ENCODE data around the gene CCSAP. TPM values are rescaled to one million over a fixed set of nuclear protein-coding genes. Genes with fewer than 3 reads are reported as not detected.

The CCSAP gene
- total and polyA plus RNA-seq, 2 of the 4 experiments (the other 2 are of a cell fraction), result 2.3 to 3.8 TPM

DNA sequence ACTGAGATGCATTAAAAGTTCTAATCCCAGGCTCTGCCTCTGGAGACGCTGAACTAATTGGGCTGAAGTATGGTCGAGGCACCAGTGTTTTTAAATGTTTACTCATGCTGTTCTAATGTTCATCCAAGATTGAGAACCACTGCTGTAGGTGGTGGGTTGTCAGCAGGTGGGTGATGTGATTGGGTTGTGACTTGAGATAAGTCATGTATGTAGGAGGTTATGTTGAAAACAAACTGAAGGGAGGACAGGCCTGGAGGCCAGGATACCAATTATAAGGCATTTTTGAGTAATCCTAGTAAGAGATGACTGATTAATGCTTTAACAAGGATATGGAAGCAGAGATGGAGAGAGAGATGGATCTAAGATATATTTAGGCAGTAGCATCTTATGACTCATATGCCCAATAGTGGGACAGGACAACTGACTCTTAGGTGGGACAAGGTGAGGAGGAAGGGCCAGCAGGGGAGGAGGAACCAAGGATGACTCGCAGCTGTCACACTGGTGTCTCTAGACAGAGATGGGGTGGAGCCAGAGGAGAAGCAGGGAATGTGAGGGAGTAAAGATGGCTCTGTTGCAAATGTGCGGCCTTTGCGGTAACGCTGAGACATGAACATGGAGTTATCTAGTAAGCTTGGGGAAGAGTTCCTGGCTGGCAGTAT, 42.6 kb downstream of the CCSAP start:
- dilution Hi-C loops (cut with HindIII; ENCODE audit: low sequenced_read_pairs, unreplicated experiment), result no loop called here
- no peak overlapping the region for H3K27ac ChIP-seq (ENCODE audit: insufficient read depth, low read length)
- ATAC-seq (ENCODE audit: low read depth), result no peak
- H2AK5ac ChIP-seq (ENCODE audit: low read depth, low read length), result no peak overlapping the region
- intact Hi-C loops (cut with micrococcal nuclease), result no loop called here
- no peak overlapping the region for H2BK15ac ChIP-seq (ENCODE audit: low read depth, low read length)
- peak overlapping the region in 1 of 2 experiments; percentile 12; a peak in 1 of 4 replicates for H4K8ac ChIP-seq (ENCODE audit: low read depth in 2 of 2, low read length in 2 of 2)
- H4K91ac ChIP-seq (ENCODE audit: insufficient read depth, low read depth, low read length), result no peak overlapping the region
- no peak overlapping the region for H2BK120ac ChIP-seq (ENCODE audit: low read depth, low read length)
- no peak overlapping the region for H3K4me3 ChIP-seq (ENCODE audit: insufficient read depth, low read depth, low read length)
- no peak overlapping the region for H2BK20ac ChIP-seq (ENCODE audit: low read depth, low read length)
- no peaks in the 10 kb centered on the region for H3K27me3 ChIP-seq (ENCODE audit: control insufficient read depth, insufficient read depth, low read length)
- no peak overlapping the region for H2AK9ac ChIP-seq (replicated peaks; ENCODE audit: low read depth, low read length, poor library complexity)
- TF ChIP-seq CTCF (conservative IDR thresholded peaks at IDR 0.05; ENCODE audit: low read depth, low read length) (no peak), SMC3 (IDR thresholded peaks at IDR 0.05; ENCODE audit: low read depth, low read length) (no peak), POLR2A (IDR thresholded peaks at IDR 0.05; ENCODE audit: low read depth, low read length) (no peak), CEBPB (IDR thresholded peaks at IDR 0.05; ENCODE audit: low read depth, low read length) (no peak), RCOR1 (IDR thresholded peaks at IDR 0.05; ENCODE audit: insufficient replicate concordance, low read length) (no peak)
- TF ChIP-seq, protein P1, sequence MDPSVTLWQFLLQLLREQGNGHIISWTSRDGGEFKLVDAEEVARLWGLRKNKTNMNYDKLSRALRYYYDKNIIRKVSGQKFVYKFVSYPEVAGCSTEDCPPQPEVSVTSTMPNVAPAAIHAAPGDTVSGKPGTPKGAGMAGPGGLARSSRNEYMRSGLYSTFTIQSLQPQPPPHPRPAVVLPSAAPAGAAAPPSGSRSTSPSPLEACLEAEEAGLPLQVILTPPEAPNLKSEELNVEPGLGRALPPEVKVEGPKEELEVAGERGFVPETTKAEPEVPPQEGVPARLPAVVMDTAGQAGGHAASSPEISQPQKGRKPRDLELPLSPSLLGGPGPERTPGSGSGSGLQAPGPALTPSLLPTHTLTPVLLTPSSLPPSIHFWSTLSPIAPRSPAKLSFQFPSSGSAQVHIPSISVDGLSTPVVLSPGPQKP (IDR thresholded peaks at IDR 0.05; ENCODE audit: borderline replicate concordance, low read depth, low read length), result no peak
- no peak for DNase-seq
- 100% methylated on average over 1 of the region's 6 CpGs; no CpG with 5 or more reads in 1 of the 2 experiments for WGBS, 2 experiments (ENCODE audit: extremely low coverage in 2 of 2, insufficient read length in 1 of 2)
- H2BK5ac ChIP-seq (ENCODE audit: low read depth, low read length, poor library complexity, severe bottlenecking), result no peak overlapping the region
- H3K9ac ChIP-seq (ENCODE audit: low read depth, low read length), result no peak overlapping the region
- no peaks in the 10 kb centered on the region for H3K9me3 ChIP-seq (ENCODE audit: control insufficient read depth, insufficient read depth, low read length)
- H3K4ac ChIP-seq (ENCODE audit: low read depth, low read length), result no peak overlapping the region
- H3K14ac ChIP-seq (replicated peaks; ENCODE audit: low read depth, low read length), result no peak overlapping the region
- no TSS peak for BruUV-seq (replicated peaks)
- H3K4me1 ChIP-seq (ENCODE audit: control insufficient read depth, insufficient read depth, low read length), result peaks cover 19% of the 10 kb centered on the region
- in situ Hi-C loops (cut with MboI; ENCODE audit: low sequenced_read_pairs), result no loop called here
- H3K56ac ChIP-seq (ENCODE audit: extremely low read depth, insufficient read depth, low read length), result no peak overlapping the region
- ChIA-PET CTCF (no interaction called here), POLR2A (ENCODE audit: unreplicated experiment) (no interaction called here)
- no peak overlapping the region for H3K23ac ChIP-seq (ENCODE audit: low read depth, low read length)
- H3K9me1 ChIP-seq (ENCODE audit: insufficient read depth, low read length), result peaks cover 24% of the 10 kb centered on the region
- H3K18ac ChIP-seq (ENCODE audit: low read depth, low read length), result peak overlapping the region; percentile 20; the same call in 1 of the 2 replicates
- 0 out of 2 replicates have a peak, but pooled peaks cover 3% of the 10 kb centered on the region for H4K20me1 ChIP-seq (ENCODE audit: insufficient read depth, low read length)
- H2AFZ ChIP-seq (replicated peaks; ENCODE audit: low read length, poor library complexity), result no peak overlapping the region
- H4K5ac ChIP-seq (ENCODE audit: low read depth, low read length), result no peak overlapping the region
- H3K4me2 ChIP-seq (ENCODE audit: low read depth, low read length), result no peak overlapping the region
- peaks cover 30% of the 10 kb centered on the region for H3K36me3 ChIP-seq (ENCODE audit: control insufficient read depth, insufficient read depth, low read length)
- H3K79me1 ChIP-seq (ENCODE audit: low read depth in 1 of 2, low read length in 2 of 2), result peaks cover 14 to 36% of the 10 kb centered on the region in 2 experiments; a peak in 3 of 4 replicates

All from IMR-90 (cell line).